ENCODE measurements around the gene MTHFD2. TPM values are rescaled to one million over a fixed set of nuclear protein-coding genes. Genes with fewer than 3 reads are reported as not detected.
"Not testable (repeated sequence)": the region's sequence is repeated elsewhere in the genome, so short reads cannot be mapped to it uniquely, and the experiment has no call there.

MTHFD2 gene
- total RNA-seq, 2 experiments from 2014 or later, result 162 to 164 TPM

DNA sequence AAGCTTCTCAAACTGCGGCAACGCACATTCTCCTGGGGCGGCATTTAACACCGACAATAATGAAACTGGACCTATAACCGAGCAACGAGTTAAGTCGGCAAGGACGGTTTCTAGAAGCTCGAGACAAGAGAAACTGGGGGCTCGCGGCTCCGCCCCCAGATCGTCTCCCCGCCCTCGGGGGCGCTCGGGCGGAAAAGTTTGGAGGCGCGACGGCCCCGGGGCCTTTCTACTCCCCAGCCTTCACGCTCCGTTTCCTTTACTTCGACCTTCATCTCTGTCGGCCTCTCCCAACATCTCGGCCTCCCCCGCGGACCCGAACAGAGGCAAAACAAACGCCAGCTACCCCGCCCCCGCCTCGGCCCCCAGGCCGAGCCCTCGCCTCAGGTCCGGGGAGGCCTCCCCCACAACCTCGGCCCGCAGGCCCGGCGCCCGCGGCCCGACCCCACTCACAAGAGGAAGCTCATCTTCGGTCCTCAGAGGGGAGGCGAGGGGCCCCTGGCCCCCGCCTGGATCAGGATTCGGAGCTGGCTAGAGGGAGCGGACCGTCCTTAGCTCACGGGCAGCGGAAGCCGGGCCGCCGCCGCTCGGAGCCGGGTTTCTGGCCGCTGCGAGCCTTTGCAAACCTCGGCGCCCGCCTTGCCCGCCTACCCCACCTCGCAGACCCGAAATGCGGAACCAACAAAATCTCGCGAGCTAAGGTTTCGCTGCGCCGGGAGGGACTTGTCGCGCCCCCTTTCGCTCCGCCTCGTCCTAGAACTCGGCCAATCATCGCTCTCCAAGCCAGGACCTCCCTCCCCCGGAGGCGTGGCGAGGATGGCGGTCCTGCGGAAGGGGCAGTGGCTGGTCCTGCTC lies 20.0 kb upstream of the MTHFD2 start, which contains the start of gene MOB1A:
Gene MOB1A (minus strand): TSS at position 669 of the 852 bp plus-strand sequence. CDS start 205 bp downstream, at position 464.
- ChIA-PET CTCF (interaction anchor here (0.7 to 6.8 kb wide), 28 partner anchors 10 to 441 kb away, joined by 3 to 92 read pairs (median 4); partner anchors contain the start of genes ACTG2, BOLA3, MTHFD2 and STAMBP), POLR2A (interaction anchor here (0.6 to 6.0 kb wide), 36 partner anchors 9 to 442 kb away, joined by 3 to 140 read pairs (median 4); partner anchors contain the start of genes AUP1, BOLA3, C2orf81 and DGUOK)
- peaks cover 28% of the 10 kb centered on the region for H3K36me3 Mint-ChIP-seq (ENCODE audit: low read depth)
- peak within 1 kb of the TSS; percentile 89 for H3K4me3 Mint-ChIP-seq
- peak; percentile 96 for ATAC-seq
- no peaks in the 10 kb centered on the region for H3K27me3 Mint-ChIP-seq (ENCODE audit: low read depth)
- peak; percentile 99 for DNase-seq
- H3K27ac Mint-ChIP-seq, result peak within 1 kb of the TSS; percentile 95
- peaks cover 43% of the 10 kb centered on the region for H3K4me1 Mint-ChIP-seq (ENCODE audit: low read depth)
- H3K9me3 Mint-ChIP-seq (ENCODE audit: insufficient read depth), result no peaks in the 10 kb centered on the region

DNA sequence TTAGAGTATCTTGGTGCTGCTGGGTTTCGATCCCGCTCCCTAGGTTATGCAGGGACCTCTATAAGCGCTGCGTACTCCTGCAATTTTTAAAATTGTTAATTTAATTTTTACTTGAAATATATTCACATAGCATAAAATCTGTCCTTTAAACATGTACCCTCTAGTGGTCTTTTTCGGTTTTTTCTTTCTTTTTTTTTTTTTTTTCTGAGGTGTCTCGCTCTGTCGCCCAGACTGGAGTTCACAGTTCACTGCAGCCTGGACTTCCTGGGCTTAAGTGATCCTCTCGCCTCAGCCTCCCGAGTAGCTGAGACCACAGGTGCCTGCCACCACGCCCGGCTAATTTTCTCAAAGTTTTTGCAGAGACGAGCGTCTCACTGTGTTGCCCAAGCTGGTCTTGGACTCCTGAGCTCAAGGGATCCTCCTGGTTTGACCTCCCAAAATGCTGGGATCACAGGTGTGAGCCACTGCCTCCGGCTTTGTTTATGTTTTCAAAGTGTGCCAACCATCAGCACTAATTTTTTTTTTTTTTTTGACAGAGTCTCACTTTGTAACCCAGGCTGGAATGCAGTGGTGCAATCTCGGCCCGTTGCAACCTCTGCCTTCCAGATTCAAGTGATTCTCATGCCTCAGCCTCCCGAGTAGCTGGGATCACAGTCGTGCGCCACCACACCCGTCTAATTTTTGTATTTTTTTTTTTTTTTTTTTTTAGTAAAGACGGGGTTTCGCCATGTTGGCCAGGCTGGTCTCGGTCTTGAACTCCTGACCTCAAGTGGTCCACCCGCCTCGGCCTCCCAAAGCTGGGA lies 19.2 kb upstream of the MTHFD2 start:
- no peaks in the 10 kb centered on the region for H3K27me3 Mint-ChIP-seq (ENCODE audit: low read depth)
- no peak for DNase-seq

DNA sequence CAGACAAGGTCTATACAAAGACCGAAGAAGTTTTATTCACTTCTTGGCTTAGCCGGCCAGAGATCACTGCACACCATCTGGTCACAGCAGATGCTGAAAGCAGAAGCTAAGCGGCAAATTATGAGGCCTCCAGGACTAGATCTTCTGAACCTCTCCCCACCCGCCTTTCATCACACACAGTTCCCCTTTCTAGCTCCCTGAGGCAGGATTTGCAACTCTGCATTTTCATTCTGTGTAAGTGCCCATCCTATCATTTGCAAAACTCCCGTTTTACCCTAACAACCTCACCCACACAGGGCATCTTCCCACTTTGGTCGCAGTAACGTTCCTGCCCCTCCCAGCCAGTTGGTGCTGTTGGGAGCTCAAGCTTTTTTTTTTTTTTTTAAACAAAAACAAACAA lies 16.7 kb upstream of the MTHFD2 start:
- ATAC-seq (no peak), DNase-seq (no peak)
- ChIA-PET CTCF (interaction anchor here (1.0 to 6.8 kb wide), 4 partner anchors 10 to 24 kb away, joined by 3 to 92 read pairs (median 4); partner anchors contain the start of gene MTHFD2), POLR2A (interaction anchor here (1.0 to 6.0 kb wide), 2 partner anchors 10 to 18 kb away, joined by 3 to 140 read pairs; partner anchors contain the start of gene MTHFD2)
- Mint-ChIP-seq H3K36me3 (ENCODE audit: low read depth) (peaks cover 9% of the 10 kb centered on the region), H3K9me3 (ENCODE audit: insufficient read depth) (no peaks in the 10 kb centered on the region), H3K27ac (no peak overlapping the region), H3K4me3 (no peak overlapping the region), H3K4me1 (ENCODE audit: low read depth) (peaks cover 27% of the 10 kb centered on the region), H3K27me3 (ENCODE audit: low read depth) (no peaks in the 10 kb centered on the region)

More for the DNA sequence above, 19.2 kb upstream of the MTHFD2 start:
- Mint-ChIP-seq H3K4me1 (ENCODE audit: low read depth) (peaks cover 41% of the 10 kb centered on the region), H3K27ac (peak overlapping the region; percentile 95), H3K9me3 (ENCODE audit: insufficient read depth) (no peaks in the 10 kb centered on the region), H3K4me3 (peak overlapping the region; percentile 89), H3K36me3 (ENCODE audit: low read depth) (peaks cover 27% of the 10 kb centered on the region)
- CTCF ChIA-PET, result interaction anchor here (0.7 to 6.8 kb wide), 24 partner anchors 9 to 442 kb away, joined by 3 to 92 read pairs (median 6); partner anchors contain the start of genes BOLA3, MTHFD2, STAMBP and TPRKB
- ATAC-seq, result peak; percentile 31
- POLR2A ChIA-PET, result interaction anchor here (0.6 to 6.0 kb wide), 29 partner anchors 9 to 442 kb away, joined by 3 to 140 read pairs (median 5); partner anchors contain the start of genes AUP1, BOLA3, C2orf81 and DGUOK

DNA sequence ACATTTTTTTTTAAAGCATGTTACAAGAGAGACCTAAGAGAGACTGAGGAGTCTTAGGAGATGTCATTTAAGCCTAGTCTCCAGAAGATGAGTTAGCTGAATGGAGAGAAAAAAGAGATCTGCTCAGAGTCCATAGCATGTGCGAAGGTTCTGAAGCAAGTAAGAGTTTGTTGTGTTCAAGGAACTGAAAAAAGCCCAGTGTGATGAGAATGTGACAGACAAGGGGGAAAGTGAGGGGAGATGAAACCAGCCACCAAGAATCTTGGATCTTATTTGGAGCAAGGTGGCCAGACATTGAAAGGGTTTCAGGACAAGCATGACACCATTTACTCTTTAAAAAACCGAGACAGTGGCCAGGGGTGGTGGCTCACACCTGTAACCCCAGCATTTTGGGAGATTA lies 14.5 kb upstream of the MTHFD2 start:
- no peak for ATAC-seq
- Mint-ChIP-seq H3K27ac (no peak overlapping the region), H3K4me1 (ENCODE audit: low read depth) (peaks cover 21% of the 10 kb centered on the region), H3K9me3 (ENCODE audit: insufficient read depth) (no peaks in the 10 kb centered on the region), H3K36me3 (ENCODE audit: low read depth) (no peaks in the 10 kb centered on the region), H3K4me3 (no peak overlapping the region), H3K27me3 (ENCODE audit: low read depth) (no peaks in the 10 kb centered on the region)
- ChIA-PET CTCF (interaction anchor here (0.8 to 6.8 kb wide), 2 partner anchors 9 to 15 kb away, joined by 3 to 92 read pairs; partner anchors contain the start of gene MTHFD2), POLR2A (interaction anchor here (1.0 to 1.2 kb wide), 2 partner anchors 14 to 17 kb away, joined by 3 to 7 read pairs; partner anchors contain the start of gene MTHFD2)
- DNase-seq, result no peak

DNA sequence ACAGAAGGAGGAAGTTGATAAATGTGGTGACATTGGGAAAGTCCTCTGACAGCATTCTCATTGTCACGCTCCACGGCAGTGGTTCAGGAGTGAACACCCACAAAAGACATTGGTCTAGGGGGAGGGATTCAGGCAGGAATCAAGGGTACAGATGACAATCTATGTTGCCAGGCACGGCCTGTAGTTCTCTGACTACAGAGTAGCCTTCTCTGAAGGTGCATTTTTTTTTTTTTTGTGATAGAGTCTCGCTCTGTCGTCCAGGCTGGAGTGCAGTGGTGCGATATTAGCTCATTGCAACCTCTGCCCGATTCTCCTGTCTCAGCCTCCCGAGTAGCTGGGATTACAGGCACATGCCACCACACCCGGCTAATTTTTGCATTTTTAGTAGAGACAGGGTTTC lies 12.4 kb upstream of the MTHFD2 start:
- CTCF ChIA-PET, result no interaction called here
- H3K27me3 Mint-ChIP-seq (ENCODE audit: low read depth), result peaks cover 3% of the 10 kb centered on the region
- ATAC-seq (peak; percentile 77), DNase-seq (peak; percentile 44)
- H3K27ac Mint-ChIP-seq, result peak overlapping the region; percentile 55
- no peak overlapping the region for H3K4me3 Mint-ChIP-seq
- POLR2A ChIA-PET, result interaction anchor here (1.1 kb wide), 1 partner anchor 12 kb away, joined by 3 read pairs; no protein-coding TSS in a partner anchor
- no peaks in the 10 kb centered on the region for H3K9me3 Mint-ChIP-seq (ENCODE audit: insufficient read depth)
- no peaks in the 10 kb centered on the region for H3K36me3 Mint-ChIP-seq (ENCODE audit: low read depth)
- H3K4me1 Mint-ChIP-seq (ENCODE audit: low read depth), result peaks cover 20% of the 10 kb centered on the region

DNA sequence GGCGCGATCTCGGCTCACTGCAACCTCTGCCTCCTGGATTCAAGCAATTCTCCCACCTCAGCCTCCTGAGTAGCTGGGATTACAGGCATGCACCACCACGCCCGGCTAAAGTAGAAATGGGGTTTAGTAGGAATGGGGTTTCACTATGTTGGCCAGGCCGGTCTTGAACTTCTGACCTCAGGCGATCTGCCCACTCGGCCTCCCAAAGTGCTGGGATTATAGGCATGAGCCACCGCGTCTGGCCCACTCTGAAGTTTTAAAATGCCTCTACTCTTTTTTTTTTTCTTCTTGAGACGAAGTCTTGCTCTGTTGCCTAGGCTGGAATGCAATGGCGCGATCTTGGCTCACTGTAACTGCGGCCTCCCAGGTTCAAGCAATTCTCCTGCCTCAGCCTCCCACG lies 11.7 kb upstream of the MTHFD2 start:
- H3K4me1 Mint-ChIP-seq (ENCODE audit: low read depth), result peaks cover 16% of the 10 kb centered on the region
- H3K9me3 Mint-ChIP-seq (ENCODE audit: insufficient read depth); H3K4me3 Mint-ChIP-seq; H3K27me3 Mint-ChIP-seq (ENCODE audit: low read depth); DNase-seq; H3K27ac Mint-ChIP-seq; CTCF ChIA-PET; ATAC-seq; H3K36me3 Mint-ChIP-seq (ENCODE audit: low read depth): not testable (repeated sequence)
- POLR2A ChIA-PET, result interaction anchor here (1.1 to 3.7 kb wide), 2 partner anchors 8 to 11 kb away, joined by 3 to 17 read pairs; partner anchors contain the start of gene MOB1A

DNA sequence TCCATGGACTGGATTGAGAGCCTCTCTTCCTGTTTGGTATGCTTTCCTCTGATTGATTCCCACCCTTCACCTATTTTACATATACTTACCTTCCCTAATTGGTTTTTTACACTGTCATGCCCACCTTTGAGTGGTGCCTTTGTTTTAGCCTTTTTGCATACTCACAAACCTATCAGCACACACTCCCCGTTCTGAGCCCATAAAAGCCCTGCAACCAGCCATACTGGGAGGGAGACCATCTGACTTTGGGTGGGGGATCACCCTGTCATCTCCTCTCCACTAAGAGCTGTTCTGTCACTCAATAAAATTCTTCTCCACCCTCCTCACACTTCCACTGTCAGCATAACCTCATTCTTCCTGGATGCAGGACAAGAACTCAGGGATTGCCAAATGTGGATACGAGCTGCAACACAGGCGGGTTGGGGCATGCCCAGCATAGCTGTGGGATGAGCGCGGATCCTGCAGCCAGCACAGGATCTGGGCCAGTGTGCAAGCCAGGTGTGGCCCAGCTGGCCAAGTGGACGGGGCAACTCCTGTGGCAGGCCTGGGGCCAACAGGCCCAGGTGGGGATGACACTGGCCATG lies 10.3 kb upstream of the MTHFD2 start:
- H3K27me3 Mint-ChIP-seq (ENCODE audit: low read depth), result peaks cover 12% of the 10 kb centered on the region
- no peak overlapping the region for H3K4me3 Mint-ChIP-seq
- H3K9me3 Mint-ChIP-seq (ENCODE audit: insufficient read depth), result no peaks in the 10 kb centered on the region
- H3K4me1 Mint-ChIP-seq (ENCODE audit: low read depth), result peaks cover 19% of the 10 kb centered on the region
- no peak for ATAC-seq
- H3K36me3 Mint-ChIP-seq (ENCODE audit: low read depth), result no peaks in the 10 kb centered on the region
- no peak for DNase-seq
- ChIA-PET CTCF (interaction anchor here (0.7 to 2.1 kb wide), 2 partner anchors 9 to 41 kb away, joined by 3 to 8 read pairs; partner anchors contain the start of genes BOLA3 and MOB1A), POLR2A (interaction anchor here (0.6 to 3.7 kb wide), 2 partner anchors 9 to 10 kb away, joined by 3 to 17 read pairs; partner anchors contain the start of gene MOB1A)
- H3K27ac Mint-ChIP-seq, result no peak overlapping the region

DNA sequence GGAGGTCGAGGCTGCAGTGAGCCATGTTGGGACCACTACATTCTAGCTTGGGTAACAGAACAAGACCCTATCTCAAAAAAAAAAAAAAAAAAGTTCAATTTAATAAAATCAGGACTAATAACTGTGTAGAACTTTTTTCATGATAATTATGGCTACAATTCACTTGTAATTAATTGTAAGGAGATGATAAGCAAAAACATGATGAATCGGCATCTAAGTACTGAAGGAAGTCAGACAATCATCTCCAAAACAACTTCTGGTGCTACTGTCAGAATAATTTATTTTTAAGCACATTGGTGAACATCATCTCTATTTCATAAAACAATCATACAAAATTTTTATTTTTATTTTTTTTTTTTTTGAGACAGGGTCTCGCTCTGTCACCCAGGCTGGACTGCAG lies 9.7 kb upstream of the MTHFD2 start:
- ChIA-PET POLR2A (interaction anchor here (3.7 kb wide), 1 partner anchor 10 kb away, joined by 17 read pairs; the partner anchor contains the start of gene MOB1A), CTCF (interaction anchor here (2.1 kb wide), 1 partner anchor 10 kb away, joined by 8 read pairs; the partner anchor contains the start of gene MOB1A)
- no peak for ATAC-seq
- Mint-ChIP-seq H3K9me3 (ENCODE audit: insufficient read depth) (no peaks in the 10 kb centered on the region), H3K27me3 (ENCODE audit: low read depth) (peaks cover 12% of the 10 kb centered on the region), H3K36me3 (ENCODE audit: low read depth) (no peaks in the 10 kb centered on the region), H3K4me1 (ENCODE audit: low read depth) (peaks cover 19% of the 10 kb centered on the region), H3K27ac (no peak overlapping the region), H3K4me3 (no peak overlapping the region)
- no peak for DNase-seq

DNA sequence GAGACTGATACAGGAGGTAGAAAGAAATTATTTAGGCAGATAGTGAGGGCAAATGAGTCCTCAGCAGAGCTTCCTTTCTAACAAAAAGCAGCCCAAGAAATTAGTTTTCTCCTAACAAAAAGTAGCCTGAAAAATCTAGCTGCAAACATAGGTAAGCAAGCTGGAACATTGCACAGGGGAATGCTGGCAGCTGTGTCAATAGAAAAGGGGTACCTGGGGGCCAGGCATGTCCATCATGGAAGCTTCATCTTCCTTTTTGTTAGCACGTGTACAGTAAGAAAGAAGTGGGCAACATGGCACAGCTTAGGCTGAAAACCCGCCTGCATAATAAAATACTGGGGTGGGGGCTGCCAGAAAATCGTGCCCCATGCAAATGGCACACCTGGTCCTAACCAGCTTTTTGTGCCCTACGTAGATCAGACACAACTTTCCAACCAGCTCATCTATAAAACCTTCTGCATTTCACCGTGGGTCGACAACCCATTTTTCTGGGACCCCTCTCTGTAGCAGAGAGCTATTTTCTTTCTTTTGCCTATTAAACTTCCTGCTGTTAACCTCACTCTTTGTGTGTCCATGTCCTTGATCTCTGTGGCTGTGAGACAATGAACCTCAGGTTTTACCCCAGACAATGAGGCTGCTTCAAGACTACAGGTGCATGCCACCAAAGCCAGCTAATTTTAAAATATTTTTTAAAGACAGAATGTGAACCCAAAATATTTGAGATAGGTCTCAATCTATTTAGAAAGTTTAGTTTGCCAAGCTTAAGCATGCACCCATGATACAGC lies 6.6 kb upstream of the MTHFD2 start:
- Mint-ChIP-seq H3K9me3 (ENCODE audit: insufficient read depth) (no peaks in the 10 kb centered on the region), H3K27me3 (ENCODE audit: low read depth) (peaks cover 12% of the 10 kb centered on the region), H3K27ac (no peak overlapping the region), H3K36me3 (ENCODE audit: low read depth) (no peaks in the 10 kb centered on the region), H3K4me1 (ENCODE audit: low read depth) (peaks cover 11% of the 10 kb centered on the region), H3K4me3 (no peak overlapping the region)
- DNase-seq, result no peak
- POLR2A ChIA-PET, result interaction anchor here (0.7 to 1.5 kb wide), 2 partner anchors 10 to 13 kb away, joined by 3 to 26 read pairs; partner anchors contain the start of gene MOB1A
- CTCF ChIA-PET, result interaction anchor here (0.9 to 3.8 kb wide), 4 partner anchors 10 to 44 kb away, joined by 3 to 26 read pairs (median 6); partner anchors contain the start of genes BOLA3 and MOB1A
- no peak for ATAC-seq

DNA sequence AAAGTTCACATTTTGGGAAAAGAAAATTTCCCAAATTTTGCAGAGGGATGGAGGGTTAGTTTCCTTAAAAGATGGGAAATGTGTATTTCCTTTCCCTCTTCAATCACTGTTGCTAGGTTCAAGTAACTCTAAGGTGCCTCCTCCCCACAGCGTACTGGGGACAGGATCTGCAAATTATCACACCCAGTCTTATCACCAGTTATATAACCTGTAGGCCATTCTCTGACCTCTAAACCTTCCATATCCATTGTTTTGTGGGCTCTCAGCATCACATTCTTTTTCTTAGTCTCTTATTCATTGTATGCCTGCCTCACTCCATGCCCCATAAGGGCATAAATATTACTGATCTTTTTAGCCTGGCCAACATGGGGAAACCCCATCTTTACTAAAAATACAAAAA lies 3.6 kb upstream of the MTHFD2 start:
- H3K4me3 Mint-ChIP-seq, result no peak overlapping the region
- DNase-seq (no peak), ATAC-seq (no peak)
- no peak overlapping the region for H3K27ac Mint-ChIP-seq
- ChIA-PET POLR2A (no interaction called here), CTCF (no interaction called here)
- H3K4me1 Mint-ChIP-seq (ENCODE audit: low read depth), result peaks cover 25% of the 10 kb centered on the region
- H3K27me3 Mint-ChIP-seq (ENCODE audit: low read depth), result peaks cover 12% of the 10 kb centered on the region
- no peaks in the 10 kb centered on the region for H3K9me3 Mint-ChIP-seq (ENCODE audit: insufficient read depth)
- H3K36me3 Mint-ChIP-seq (ENCODE audit: low read depth), result peaks cover 10% of the 10 kb centered on the region

Data from activated CD8-positive, alpha-beta T cell treated with anti-CD3 and anti-CD28 coated beads, Interleukin-2, amount 10 ng/mL, durations not matched to agents 7 days and 5 days (primary cell).